ENCODE measurements around the gene FSTL4.

The FSTL4 gene

GRCh38 chr5:133267601-133268000 is 344.7 kb downstream of the FSTL4 start:
- POLR2A ChIA-PET, result no interaction called here
- TF ChIP-seq CTCF (IDR thresholded peaks at IDR 0.05; ENCODE audit: insufficient read depth, low read length, missing control alignments), result no peak

GRCh38 chr5:133266966-133267365 is 345.4 kb downstream of the FSTL4 start:
- ChIA-PET CTCF (interaction anchor here (0.9 kb wide), 1 partner anchor 20 kb away, joined by 3 read pairs; no protein-coding TSS in a partner anchor), POLR2A (no interaction called here)
- TF ChIP-seq CTCF (IDR thresholded peaks at IDR 0.05; ENCODE audit: insufficient read depth, low read length, missing control alignments), result no peak
- no peak overlapping the region for H3K4me3 ChIP-seq (ENCODE audit: low read depth, low read length)
- no peak for DNase-seq (ENCODE audit: low read depth, low spot score)

More at GRCh38 chr5:133267601-133268000, 344.7 kb downstream of the FSTL4 start:
- CTCF ChIA-PET, result interaction anchor here (0.9 kb wide), 1 partner anchor 20 kb away, joined by 3 read pairs; no protein-coding TSS in a partner anchor
- DNase-seq (ENCODE audit: low read depth, low spot score), result no peak
- no peak overlapping the region for H3K4me3 ChIP-seq (ENCODE audit: low read depth, low read length)

GRCh38 chr5:133266527-133266878 is 345.8 kb downstream of the FSTL4 start:
- no peak for DNase-seq (ENCODE audit: low read depth, low spot score)
- TF ChIP-seq CTCF (IDR thresholded peaks at IDR 0.05; ENCODE audit: insufficient read depth, low read length, missing control alignments), result no peak
- ChIA-PET POLR2A (no interaction called here), CTCF (no interaction called here)
- H3K4me3 ChIP-seq (ENCODE audit: low read depth, low read length), result no peak overlapping the region

- H3K4me3 ChIP-seq (ENCODE audit: low read depth, low read length), result no peak overlapping the region
- DNase-seq (ENCODE audit: low read depth, low spot score), result no peak
- ChIA-PET POLR2A (no interaction called here), CTCF (no interaction called here)
- no peak for TF ChIP-seq CTCF (IDR thresholded peaks at IDR 0.05; ENCODE audit: insufficient read depth, low read length, missing control alignments)
Observed at GRCh38 chr5:133265720-133266526, 346.4 kb downstream of the FSTL4 start.

- ChIA-PET POLR2A (no interaction called here), CTCF (no interaction called here)
- DNase-seq (ENCODE audit: low read depth, low spot score), result no peak
- no peak for TF ChIP-seq CTCF (IDR thresholded peaks at IDR 0.05; ENCODE audit: insufficient read depth, low read length, missing control alignments)
- no peak overlapping the region for H3K4me3 ChIP-seq (ENCODE audit: low read depth, low read length)
Observed at GRCh38 chr5:133265257-133265656, 347.1 kb downstream of the FSTL4 start.

- ChIA-PET CTCF (interaction anchor here (1.1 kb wide), 1 partner anchor 151 kb away, joined by 3 read pairs; no protein-coding TSS in a partner anchor), POLR2A (interaction anchor here (0.5 kb wide), 1 partner anchor 15 kb away, joined by 3 read pairs; no protein-coding TSS in a partner anchor)
- no peak overlapping the region for H3K4me3 ChIP-seq (ENCODE audit: low read depth, low read length)
- DNase-seq (ENCODE audit: low read depth, low spot score), result no peak
- no peak for TF ChIP-seq CTCF (IDR thresholded peaks at IDR 0.05; ENCODE audit: insufficient read depth, low read length, missing control alignments)
Observed at GRCh38 chr5:133262690-133263089, 349.7 kb downstream of the FSTL4 start.
